HepG2 (cell line): ENCODE data around the gene CD83. TPM values are rescaled to one million over a fixed set of nuclear protein-coding genes. Genes with fewer than 3 reads are reported as not detected.

Experiments
- ADNP ChIP-seq: sonication (generic); formaldehyde crosslinking; IDR thresholded peaks from 2 replicates; pipeline ENCODE4 v1.4.0; 2020; ENCODE audit warnings: missing genetic modification reagents
- BORCS8-MEF2B ChIP-seq: sonication (generic); formaldehyde crosslinking; IDR thresholded peaks from 2 replicates; pipeline ENCODE4 v1.8.0; 2022; ENCODE audit warnings: mild to moderate bottlenecking, missing genetic modification reagents
- CCDC6 ChIP-seq: sonication (generic); formaldehyde crosslinking; IDR thresholded peaks from 2 replicates; pipeline ENCODE4 v1.8.1; 2022; ENCODE audit warnings: mild to moderate bottlenecking, missing genetic modification reagents, moderate library complexity
- DMAP1 ChIP-seq: IDR thresholded peaks from 2 replicates; pipeline ENCODE4 v1.6.1; 2016
- ETV5 ChIP-seq: IDR thresholded peaks from 2 replicates; pipeline ENCODE4 v1.6.1; 2018; ENCODE audit warnings: missing biosample characterization, missing genetic modification reagents, inconsistent platforms, borderline replicate concordance
- HNRNPLL ChIP-seq: fragments of 200-400 bp; formaldehyde crosslinking; IDR thresholded peaks from 2 replicates; pipeline ENCODE4 v1.6.1; 2017; ENCODE audit warnings: mild to moderate bottlenecking, low read depth, low read length; ENCODE audit not compliant: poor library complexity, severe bottlenecking
- MTF1 ChIP-seq: sonication (generic); formaldehyde crosslinking; IDR thresholded peaks from 2 replicates; pipeline ENCODE4 v1.5.0; 2020; ENCODE audit warnings: missing genetic modification reagents
- NFE2L2 ChIP-seq: fragments of 150-350 bp; IDR thresholded peaks from 2 replicates; pipeline ENCODE4 v1.6.1; 2014; ENCODE audit warnings: low read length
- RBFOX2 ChIP-seq: fragments of 200-400 bp; formaldehyde crosslinking; IDR thresholded peaks from 2 replicates; pipeline ENCODE4 v1.6.1; 2017; ENCODE audit warnings: low read depth, mild to moderate bottlenecking, low read length
- SCMH1 ChIP-seq: sonication (generic); formaldehyde crosslinking; IDR thresholded peaks from 2 replicates; pipeline ENCODE4 v1.9.0; 2021; ENCODE audit warnings: missing genetic modification reagents, mild to moderate bottlenecking, borderline replicate concordance
- TMF1 ChIP-seq: sonication (generic); formaldehyde crosslinking; IDR thresholded peaks from 2 replicates; pipeline ENCODE4 v1.8.1; 2022; ENCODE audit warnings: low read depth, missing genetic modification reagents
- ZKSCAN1 ChIP-seq: fragments of 150-350 bp; IDR thresholded peaks from 2 replicates; pipeline ENCODE4 v1.6.1; 2014; ENCODE audit warnings: low read length
- ZNF333 ChIP-seq: sonication (generic); formaldehyde crosslinking; IDR thresholded peaks from 2 replicates; pipeline ENCODE4 v1.4.0; 2020; ENCODE audit warnings: mild to moderate bottlenecking, missing genetic modification reagents, borderline replicate concordance
- ZNF580 ChIP-seq: IDR thresholded peaks from 2 replicates; pipeline ENCODE4 v1.6.1; 2016; ENCODE audit warnings: low read depth, borderline replicate concordance
- polyA plus RNA-seq, 8 experiments: library from polyadenylated mRNA; depleted of rRNA in 3 of 8; stranded (reverse) in 7 of 8; unstranded in 1 of 8; fragments of >200 nt; fragmentation: Illumina TruSeq in 4 of 8; extraction: Trizol in 4 of 8; gene quantifications; 2 replicates each; pipeline versions ENCODE4 v1.2.1 to v1.2.3, GENCODE V29; 2011 to 2016; ENCODE audit warnings: low read depth in 4 of 8, missing spikeins in 1 of 8, mixed read lengths in 1 of 8; ENCODE audit not compliant: insufficient read depth in 1 of 8
- total RNA-seq, 5 experiments: library from RNA; depleted of rRNA; stranded (reverse); fragments of >200 nt; fragmentation: Illumina TruSeq; extraction: Trizol; gene quantifications; 2 replicates each; pipeline ENCODE4 v1.2.3, GENCODE V29; 2016; ENCODE audit warnings: low read depth in 1 of 5
- TF ChIP-seq, protein P1 (sequence below): IDR thresholded peaks from 2 replicates; pipeline ENCODE4 v1.6.1; 2016; ENCODE audit warnings: mild to moderate bottlenecking
- TF ChIP-seq, protein P2 (sequence below): sonication (generic); formaldehyde crosslinking; IDR thresholded peaks from 2 replicates; pipeline ENCODE4 v1.4.0; 2020; ENCODE audit warnings: missing genetic modification reagents
- TF ChIP-seq, protein P3 (sequence below): sonication (generic); formaldehyde crosslinking; IDR thresholded peaks from 2 replicates; pipeline ENCODE4 v1.4.0; 2020; ENCODE audit warnings: missing genetic modification reagents
- TF ChIP-seq, protein P4 (sequence below): sonication (generic); formaldehyde crosslinking; IDR thresholded peaks from 2 replicates; pipeline ENCODE4 v1.8.0; 2022; ENCODE audit warnings: mild to moderate bottlenecking, missing genetic modification reagents, borderline replicate concordance

Gene CD83
- total and polyA plus RNA-seq, 2 of the 13 experiments (the other 11 are each of a cell fraction or from before 2014, with no cell fraction given) = 0.46 to 2.3 TPM

GRCh38 chr6:14117158-14118090 lies at the start of gene CD83 (continued):
- TF ChIP-seq BORCS8-MEF2B = 0 out of 2 replicates have a peak, but pooled peaks have one; percentile 66
- peak; percentile 73 for TF ChIP-seq DMAP1
- TF ChIP-seq HNRNPLL = peak; percentile 39
- TF ChIP-seq, protein P1, sequence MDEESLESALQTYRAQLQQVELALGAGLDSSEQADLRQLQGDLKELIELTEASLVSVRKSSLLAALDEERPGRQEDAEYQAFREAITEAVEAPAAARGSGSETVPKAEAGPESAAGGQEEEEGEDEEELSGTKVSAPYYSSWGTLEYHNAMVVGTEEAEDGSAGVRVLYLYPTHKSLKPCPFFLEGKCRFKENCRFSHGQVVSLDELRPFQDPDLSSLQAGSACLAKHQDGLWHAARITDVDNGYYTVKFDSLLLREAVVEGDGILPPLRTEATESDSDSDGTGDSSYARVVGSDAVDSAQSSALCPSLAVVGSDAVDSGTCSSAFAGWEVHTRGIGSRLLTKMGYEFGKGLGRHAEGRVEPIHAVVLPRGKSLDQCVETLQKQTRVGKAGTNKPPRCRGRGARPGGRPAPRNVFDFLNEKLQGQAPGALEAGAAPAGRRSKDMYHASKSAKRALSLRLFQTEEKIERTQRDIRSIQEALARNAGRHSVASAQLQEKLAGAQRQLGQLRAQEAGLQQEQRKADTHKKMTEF (CRISPR knock-in tag) = peak; percentile 23; the same call in 1 of the 2 replicates
- TF ChIP-seq, protein P2, sequence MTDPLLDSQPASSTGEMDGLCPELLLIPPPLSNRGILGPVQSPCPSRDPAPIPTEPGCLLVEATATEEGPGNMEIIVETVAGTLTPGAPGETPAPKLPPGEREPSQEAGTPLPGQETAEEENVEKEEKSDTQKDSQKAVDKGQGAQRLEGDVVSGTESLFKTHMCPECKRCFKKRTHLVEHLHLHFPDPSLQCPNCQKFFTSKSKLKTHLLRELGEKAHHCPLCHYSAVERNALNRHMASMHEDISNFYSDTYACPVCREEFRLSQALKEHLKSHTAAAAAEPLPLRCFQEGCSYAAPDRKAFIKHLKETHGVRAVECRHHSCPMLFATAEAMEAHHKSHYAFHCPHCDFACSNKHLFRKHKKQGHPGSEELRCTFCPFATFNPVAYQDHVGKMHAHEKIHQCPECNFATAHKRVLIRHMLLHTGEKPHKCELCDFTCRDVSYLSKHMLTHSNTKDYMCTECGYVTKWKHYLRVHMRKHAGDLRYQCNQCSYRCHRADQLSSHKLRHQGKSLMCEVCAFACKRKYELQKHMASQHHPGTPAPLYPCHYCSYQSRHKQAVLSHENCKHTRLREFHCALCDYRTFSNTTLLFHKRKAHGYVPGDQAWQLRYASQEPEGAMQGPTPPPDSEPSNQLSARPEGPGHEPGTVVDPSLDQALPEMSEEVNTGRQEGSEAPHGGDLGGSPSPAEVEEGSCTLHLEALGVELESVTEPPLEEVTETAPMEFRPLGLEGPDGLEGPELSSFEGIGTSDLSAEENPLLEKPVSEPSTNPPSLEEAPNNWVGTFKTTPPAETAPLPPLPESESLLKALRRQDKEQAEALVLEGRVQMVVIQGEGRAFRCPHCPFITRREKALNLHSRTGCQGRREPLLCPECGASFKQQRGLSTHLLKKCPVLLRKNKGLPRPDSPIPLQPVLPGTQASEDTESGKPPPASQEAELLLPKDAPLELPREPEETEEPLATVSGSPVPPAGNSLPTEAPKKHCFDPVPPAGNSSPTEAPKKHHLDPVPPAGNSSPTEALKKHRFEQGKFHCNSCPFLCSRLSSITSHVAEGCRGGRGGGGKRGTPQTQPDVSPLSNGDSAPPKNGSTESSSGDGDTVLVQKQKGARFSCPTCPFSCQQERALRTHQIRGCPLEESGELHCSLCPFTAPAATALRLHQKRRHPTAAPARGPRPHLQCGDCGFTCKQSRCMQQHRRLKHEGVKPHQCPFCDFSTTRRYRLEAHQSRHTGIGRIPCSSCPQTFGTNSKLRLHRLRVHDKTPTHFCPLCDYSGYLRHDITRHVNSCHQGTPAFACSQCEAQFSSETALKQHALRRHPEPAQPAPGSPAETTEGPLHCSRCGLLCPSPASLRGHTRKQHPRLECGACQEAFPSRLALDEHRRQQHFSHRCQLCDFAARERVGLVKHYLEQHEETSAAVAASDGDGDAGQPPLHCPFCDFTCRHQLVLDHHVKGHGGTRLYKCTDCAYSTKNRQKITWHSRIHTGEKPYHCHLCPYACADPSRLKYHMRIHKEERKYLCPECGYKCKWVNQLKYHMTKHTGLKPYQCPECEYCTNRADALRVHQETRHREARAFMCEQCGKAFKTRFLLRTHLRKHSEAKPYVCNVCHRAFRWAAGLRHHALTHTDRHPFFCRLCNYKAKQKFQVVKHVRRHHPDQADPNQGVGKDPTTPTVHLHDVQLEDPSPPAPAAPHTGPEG = no peak
- no peak for TF ChIP-seq ETV5 (CRISPR knock-in tag)
- TF ChIP-seq NFE2L2 = no peak
- TF ChIP-seq ZNF333 (CRISPR knock-in tag) = peak; percentile 68; the same call in 1 of the 2 replicates
- TF ChIP-seq, protein P3, sequence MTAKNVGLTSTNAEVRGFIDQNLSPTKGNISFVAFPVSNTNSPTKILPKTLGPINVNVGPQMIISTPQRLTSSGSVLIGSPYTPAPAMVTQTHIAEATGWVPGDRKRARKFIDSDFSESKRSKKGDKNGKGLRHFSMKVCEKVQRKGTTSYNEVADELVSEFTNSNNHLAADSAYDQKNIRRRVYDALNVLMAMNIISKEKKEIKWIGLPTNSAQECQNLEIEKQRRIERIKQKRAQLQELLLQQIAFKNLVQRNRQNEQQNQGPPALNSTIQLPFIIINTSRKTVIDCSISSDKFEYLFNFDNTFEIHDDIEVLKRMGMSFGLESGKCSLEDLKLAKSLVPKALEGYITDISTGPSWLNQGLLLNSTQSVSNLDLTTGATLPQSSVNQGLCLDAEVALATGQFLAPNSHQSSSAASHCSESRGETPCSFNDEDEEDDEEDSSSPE = peak; percentile 59; the same call in 1 of the 2 replicates
- TF ChIP-seq ZNF580 (CRISPR knock-in tag) = 0 out of 2 replicates have a peak, but pooled peaks have one; percentile 33
- TF ChIP-seq TMF1 (CRISPR knock-in tag) = peak; percentile 68; the same call in 1 of the 2 replicates
- TF ChIP-seq, protein P4, sequence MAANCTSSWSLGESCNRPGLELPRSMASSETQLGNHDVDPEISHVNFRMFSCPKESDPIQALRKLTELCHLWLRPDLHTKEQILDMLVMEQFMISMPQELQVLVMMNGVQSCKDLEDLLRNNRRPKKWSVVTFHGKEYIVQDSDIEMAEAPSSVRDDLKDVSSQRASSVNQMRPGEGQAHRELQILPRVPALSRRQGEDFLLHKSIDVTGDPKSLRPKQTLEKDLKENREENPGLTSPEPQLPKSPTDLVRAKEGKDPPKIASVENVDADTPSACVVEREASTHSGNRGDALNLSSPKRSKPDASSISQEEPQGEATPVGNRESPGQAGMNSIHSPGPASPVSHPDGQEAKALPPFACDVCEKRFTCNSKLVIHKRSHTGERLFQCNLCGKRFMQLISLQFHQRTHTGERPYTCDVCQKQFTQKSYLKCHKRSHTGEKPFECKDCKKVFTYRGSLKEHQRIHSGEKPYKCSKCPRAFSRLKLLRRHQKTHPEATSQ (CRISPR knock-in tag) = peak; percentile 66; the same call in 1 of the 2 replicates
- TF ChIP-seq ADNP (CRISPR knock-in tag) = peak; percentile 57; the same call in 1 of the 2 replicates
- no peak for TF ChIP-seq SCMH1 (CRISPR knock-in tag)
- no peak for TF ChIP-seq MTF1 (CRISPR knock-in tag)
- TF ChIP-seq CCDC6 (CRISPR knock-in tag) = peak; percentile 53; the same call in 1 of the 2 replicates
- no peak for TF ChIP-seq ZKSCAN1
- peak; percentile 64 for TF ChIP-seq RBFOX2
